Measurements from ENCODE around the gene PHF2.

The PHF2 gene

DNA sequence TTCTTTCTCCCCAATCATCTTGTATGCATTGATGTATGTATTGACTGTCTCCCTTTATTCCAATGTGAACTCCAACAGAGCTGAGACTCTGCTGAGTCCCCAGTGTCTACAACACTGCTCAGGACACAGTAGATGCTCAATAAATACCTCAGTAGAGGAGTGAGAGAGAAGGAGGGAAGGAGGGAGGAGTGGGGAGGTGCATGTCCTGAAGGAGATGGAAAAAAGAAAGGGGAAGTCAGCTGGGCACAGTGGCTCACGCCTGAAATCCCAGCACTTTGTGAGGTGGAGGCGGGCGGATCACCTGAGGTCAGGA, 2.9 kb upstream of the PHF2 start:
- H3K27ac ChIP-seq: no peak overlapping the region
- no peaks in the 10 kb centered on the region for H3K9me3 ChIP-seq
- DNase-seq: no peak
- peaks cover 0 to 29% (median 18%) of the 10 kb centered on the region in 4 donors for H3K4me1 ChIP-seq
- TF ChIP-seq CTCF (IDR thresholded peaks at IDR 0.05): no peak
- no peak overlapping the region for H3K4me3 ChIP-seq
- no peaks in the 10 kb centered on the region for H3K27me3 ChIP-seq
- no peaks in the 10 kb centered on the region for H3K36me3 ChIP-seq
- intact Hi-C loops (cut with DNase I; ENCODE audit: low total_unique reads): no loop called here

DNA sequence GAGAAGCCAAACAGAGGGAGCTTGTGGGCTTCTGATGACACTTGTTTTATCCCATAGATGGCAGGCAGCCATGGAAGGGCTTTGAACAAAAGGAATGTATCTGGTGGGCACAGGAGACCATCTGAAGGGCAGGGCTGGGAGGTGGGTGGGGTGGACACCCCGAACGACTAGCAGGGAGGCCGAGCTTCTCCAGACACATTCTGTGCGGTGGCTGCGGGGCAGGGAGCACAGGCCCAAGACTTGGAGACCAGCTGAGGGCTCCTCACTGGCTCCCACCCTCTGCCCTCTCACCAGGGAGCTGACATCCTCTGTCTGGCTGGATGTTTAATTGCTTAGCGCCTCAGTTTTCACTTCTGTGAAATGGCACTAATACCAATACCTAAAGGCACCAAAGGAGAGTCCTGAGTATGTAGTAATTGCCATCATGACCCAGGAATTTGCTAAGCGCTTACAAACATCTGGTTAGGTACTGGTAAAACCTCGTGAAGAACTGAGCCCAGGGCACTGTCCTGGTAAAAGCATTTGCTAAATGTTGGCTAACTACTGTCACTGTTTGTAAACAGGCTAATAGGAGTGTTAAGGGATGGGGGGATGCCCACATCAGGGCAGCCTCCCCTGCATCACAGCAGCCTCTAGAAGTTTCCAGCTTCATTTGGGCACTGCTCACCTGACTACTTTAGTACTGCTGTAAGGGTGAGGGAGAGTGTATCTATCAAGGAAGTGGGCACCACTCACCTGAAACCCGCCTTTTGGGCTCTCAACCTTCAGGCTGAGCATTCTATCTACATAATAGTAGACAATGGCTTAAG, 2.1 kb upstream of the PHF2 start:
- Histone ChIP-seq H3K9me3 (no peaks in the 10 kb centered on the region), H3K4me3 (no peak overlapping the region), H3K4me1 (peaks cover 0 to 34% (median 24%) of the 10 kb centered on the region in 4 donors), H3K27me3 (no peaks in the 10 kb centered on the region), H3K36me3 (no peaks in the 10 kb centered on the region), H3K27ac (peak overlapping the region; percentile 90 to 96)
- intact Hi-C loops (cut with DNase I; ENCODE audit: low total_unique reads): no loop called here
- DNase-seq: no peak
- no peak for TF ChIP-seq CTCF (IDR thresholded peaks at IDR 0.05)

- Histone ChIP-seq H3K36me3 (no peaks in the 10 kb centered on the region), H3K27me3 (no peaks in the 10 kb centered on the region), H3K4me3 (peak overlapping the region; percentile 73 to 84), H3K27ac (peak overlapping the region; percentile 90 to 96), H3K9me3 (no peaks in the 10 kb centered on the region), H3K4me1 (peaks cover 0 to 43% (median 30%) of the 10 kb centered on the region in 4 donors)
- TF ChIP-seq CTCF (IDR thresholded peaks at IDR 0.05): no peak
- intact Hi-C loops (cut with DNase I; ENCODE audit: low total_unique reads): no loop called here
- DNase-seq: peak; percentile 50 to 61
These were observed 1.2 kb upstream of the PHF2 start for GRCh38 chr9:93574900-93575795.

DNA sequence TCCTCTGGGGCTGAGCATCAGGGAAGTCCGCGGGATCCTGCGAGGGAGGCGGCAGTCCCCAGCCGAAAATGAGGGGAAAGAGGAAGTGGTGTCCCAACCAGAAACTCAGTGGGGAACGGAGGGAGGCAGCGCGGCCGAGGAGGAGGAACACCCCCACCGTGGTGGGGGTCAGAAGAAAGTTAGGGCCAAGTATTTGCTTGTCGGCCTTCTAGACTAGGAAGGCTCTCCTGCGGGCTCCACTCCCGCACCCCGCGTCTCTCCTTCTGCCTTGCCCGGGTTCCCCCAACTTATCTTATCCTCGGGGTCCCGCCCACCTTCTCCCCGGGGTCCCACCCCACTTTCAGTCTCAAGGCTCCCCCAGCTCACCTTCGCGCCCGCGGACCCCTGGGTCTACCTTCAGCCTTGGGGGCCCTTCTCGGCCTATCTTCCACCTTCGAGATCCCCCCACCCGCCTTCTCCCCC, 557 bp upstream of the PHF2 start:
- no peaks in the 10 kb centered on the region for H3K27me3 ChIP-seq
- intact Hi-C loops (cut with DNase I; ENCODE audit: low total_unique reads): no loop called here
- DNase-seq: peak; percentile 61 to 81
- H3K36me3 ChIP-seq: no peaks in the 10 kb centered on the region
- H3K9me3 ChIP-seq: no peaks in the 10 kb centered on the region
- peak overlapping the region; percentile 73 to 84 for H3K4me3 ChIP-seq
- TF ChIP-seq CTCF (IDR thresholded peaks at IDR 0.05): no peak
- peak overlapping the region; percentile 90 to 96 for H3K27ac ChIP-seq
- H3K4me1 ChIP-seq: peaks cover 0 to 49% (median 36%) of the 10 kb centered on the region in 4 donors

DNA sequence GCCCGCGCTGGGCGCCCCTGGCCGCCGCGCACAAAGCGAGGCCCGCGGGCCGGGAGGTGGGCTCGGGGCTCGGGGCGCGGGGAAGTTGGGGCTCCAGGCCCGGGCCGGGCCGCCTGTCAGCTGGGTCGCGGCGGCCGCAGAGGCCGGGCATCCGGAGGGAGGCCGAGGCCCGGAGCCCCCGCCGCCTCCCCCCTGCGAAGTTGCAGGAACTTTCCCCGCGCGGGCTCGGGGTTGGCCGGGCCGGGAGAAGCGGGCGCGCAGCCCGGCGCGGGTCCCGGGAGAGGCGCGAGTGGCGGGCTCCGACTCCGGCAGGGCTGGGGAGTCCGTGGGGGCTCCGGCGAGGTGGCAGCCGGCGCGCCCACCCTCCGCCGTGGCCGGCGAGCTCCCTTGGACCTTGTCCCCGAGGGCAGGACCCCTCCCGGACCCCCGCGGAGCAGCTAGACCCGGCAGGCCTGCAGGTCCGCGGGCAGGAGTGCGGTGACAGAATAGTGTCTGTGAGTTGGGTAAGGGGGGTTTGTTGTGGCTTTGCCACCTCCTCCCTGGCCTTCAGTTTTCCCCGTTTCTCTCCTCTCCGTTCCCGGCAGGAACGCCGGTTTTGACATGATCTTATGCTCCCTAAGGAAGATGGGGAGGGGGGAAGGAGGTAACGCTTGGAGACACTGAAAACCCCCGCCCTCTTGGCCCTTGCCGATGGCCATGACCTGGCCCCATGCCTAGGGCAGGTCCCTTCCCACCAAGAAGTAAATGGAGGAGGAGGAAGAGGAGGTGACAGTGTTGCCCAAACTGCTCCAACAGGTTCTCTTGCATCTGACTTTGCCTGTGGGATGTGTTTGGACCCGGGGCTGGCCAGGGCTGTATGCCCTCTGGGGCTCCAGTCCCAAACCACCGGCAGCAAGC, 942 bp downstream of the PHF2 start:
- H3K9me3 ChIP-seq: no peaks in the 10 kb centered on the region
- peak overlapping the region; percentile 90 to 96 for H3K27ac ChIP-seq
- intact Hi-C loops (cut with DNase I; ENCODE audit: low total_unique reads): no loop called here
- no peaks in the 10 kb centered on the region for H3K36me3 ChIP-seq
- peaks cover 0 to 64% (median 46%) of the 10 kb centered on the region in 4 donors for H3K4me1 ChIP-seq
- no peaks in the 10 kb centered on the region for H3K27me3 ChIP-seq
- peak overlapping the region; percentile 73 to 84 for H3K4me3 ChIP-seq
- TF ChIP-seq CTCF (IDR thresholded peaks at IDR 0.05): no peak
- DNase-seq: peak in 1 of 2 donors; percentile 69

All from tibial artery (tissue), 4 donors.